ENCODE results near the gene TRIO. TPM values are rescaled to one million over a fixed set of nuclear protein-coding genes. Genes with fewer than 3 reads are reported as not detected.

The TRIO gene
- total RNA-seq, 1 experiment from 2014 or later, result 116 TPM

GRCh38 chr5:14264605-14265316, 121.6 kb downstream of the TRIO start:
- DNase-seq (ENCODE audit: low read depth), result peak; percentile 96

DNA sequence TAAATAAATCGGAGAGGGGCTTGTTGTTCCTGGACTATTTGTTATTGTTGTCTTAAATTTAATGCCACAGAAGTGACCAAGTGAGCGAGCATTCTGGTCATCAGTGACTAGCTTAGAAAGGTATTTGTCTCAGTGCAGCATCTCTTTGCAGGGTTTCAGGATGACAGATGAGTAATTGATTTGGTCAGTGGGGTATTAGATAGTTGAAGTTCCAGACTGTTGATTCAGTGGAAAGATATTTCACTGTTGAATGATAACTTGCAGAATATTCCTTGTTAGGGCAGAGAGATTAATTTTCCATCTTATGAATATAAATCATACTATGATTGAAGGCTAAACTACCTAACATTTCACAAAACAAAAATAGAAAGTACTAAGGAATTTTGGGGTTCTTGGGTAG, 122.4 kb downstream of the TRIO start:
- peak; percentile 98 for DNase-seq (ENCODE audit: low read depth)

- DNase-seq (ENCODE audit: low read depth), result peak; percentile 79
Observed at GRCh38 chr5:14266171-14266570, 123.0 kb downstream of the TRIO start.

GRCh38 chr5:14266686-14267085, 123.5 kb downstream of the TRIO start:
- DNase-seq (ENCODE audit: low read depth), result no peak

DNA sequence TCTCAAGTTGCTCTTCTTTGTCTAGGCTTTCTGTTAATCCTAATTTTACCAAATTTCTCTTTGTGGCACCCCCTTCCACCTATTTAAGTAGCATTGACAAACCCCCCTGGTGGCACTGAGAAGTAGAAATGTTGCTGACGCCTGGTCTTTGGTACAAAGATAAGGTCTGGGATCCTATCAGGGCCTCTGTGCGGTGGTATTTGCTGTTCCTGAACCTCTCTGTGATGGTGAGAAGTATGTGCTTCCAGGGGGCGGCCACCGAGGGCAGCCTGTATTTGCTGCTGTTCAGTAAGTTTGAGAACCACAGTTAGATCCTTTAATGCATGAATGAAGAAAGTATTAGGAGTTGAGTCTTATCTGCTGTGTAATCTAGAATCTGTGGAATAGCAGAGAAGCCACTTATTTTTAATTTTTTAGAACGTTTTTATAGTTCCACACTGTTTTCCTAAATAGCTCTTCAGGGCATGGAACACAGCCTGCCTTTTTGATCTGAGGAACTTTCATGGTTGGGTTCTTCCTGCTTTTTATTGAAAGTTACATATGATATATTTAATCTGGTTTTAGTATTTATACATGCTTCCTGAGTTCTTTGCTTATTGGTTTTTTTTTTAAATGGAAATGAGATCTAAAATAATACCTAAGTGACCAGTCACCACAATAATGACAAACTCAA, 124.2 kb downstream of the TRIO start:
- DNase-seq (ENCODE audit: low read depth), result peak; percentile 79

DNA sequence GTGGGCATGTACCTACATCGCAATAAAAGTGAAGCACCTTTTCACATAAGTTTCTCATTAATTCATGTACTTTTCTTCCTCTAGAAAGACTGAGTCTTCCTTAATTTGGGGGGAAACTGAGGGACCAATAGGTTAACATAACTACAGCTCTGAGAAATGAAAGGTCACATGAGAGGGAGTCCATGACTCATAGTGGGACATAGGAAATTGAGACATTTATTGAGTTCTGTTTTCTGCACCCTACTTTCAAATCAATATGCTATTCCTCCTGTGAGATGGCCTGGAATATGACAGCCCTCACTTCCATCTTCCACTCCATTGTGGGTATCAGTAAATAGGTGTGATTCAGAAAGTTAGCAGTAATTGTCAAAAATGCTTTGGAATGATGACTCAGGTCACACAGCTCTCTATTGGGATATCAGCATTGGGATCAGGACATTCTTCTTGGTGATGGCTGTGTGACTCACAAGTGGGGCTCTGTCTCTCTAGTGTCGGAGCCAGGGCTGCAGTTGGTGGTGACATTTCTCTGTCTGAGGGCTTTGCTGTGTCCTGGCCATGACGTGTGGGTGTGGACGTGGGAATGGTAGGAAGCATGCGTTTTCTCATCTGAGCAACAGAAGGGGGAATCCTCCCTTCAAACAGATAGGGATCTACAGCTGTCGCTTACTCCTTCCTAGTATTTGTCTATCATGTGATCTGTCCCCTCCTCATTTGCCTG, 125.0 kb downstream of the TRIO start:
- DNase-seq (ENCODE audit: low read depth), result peak; percentile 99

GRCh38 chr5:14268738-14269137, 125.6 kb downstream of the TRIO start:
- peak; percentile 67 for DNase-seq (ENCODE audit: low read depth)

DNA sequence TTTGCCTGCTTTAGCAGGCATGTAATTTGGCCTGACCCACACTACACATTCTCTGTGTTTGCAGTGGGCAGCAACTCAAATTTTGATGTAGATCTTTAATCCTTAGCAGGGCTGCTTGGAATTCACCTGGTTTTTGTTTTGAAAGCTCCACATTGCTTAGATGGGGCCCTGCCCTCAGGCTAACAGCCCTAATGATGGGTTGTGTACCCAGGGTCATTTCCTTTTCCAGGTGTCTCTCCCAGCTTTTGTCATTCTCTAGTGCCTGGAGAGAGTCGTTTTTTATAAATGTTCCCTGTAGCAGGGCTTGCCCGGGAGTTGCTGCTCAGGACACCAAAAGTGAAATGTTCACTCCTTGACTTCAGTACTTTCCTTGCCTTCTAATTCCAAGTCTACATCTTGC, 126.3 kb downstream of the TRIO start:
- DNase-seq (ENCODE audit: low read depth), result no peak

- peak; percentile 87 for DNase-seq (ENCODE audit: low read depth)
Observed at GRCh38 chr5:14270209-14270702, 127.1 kb downstream of the TRIO start.

DNA sequence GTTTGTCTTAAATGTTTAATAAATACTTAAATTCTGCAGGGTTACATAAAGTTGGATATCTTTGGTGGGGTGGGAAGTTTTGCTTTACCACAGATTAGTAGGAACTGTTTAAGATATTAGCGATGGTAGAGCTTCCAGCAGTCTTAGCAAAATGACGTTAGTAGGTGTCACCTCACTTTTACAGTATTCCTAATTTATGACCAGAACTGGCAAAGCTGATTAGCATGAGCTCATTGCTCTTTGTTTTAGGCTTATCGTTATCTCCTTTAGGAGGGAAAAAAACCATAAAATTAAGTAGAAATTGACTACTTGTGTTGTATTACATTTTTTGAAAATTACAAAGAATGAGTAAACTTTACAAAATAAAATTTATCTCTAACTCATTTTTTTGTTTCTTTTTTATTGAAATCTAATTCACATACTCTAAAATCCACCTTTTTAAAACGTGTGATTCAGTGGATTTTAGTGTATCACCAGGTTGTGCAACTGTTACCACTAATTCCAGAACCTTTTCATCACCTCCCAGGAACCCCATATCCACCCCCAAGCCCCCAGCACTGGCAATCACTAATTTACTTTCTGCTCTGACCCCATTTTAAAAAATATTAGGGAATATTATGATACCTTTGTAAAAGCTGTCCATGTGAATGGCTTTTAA, 129.5 kb downstream of the TRIO start:
- DNase-seq (ENCODE audit: low read depth), result no peak

DNA sequence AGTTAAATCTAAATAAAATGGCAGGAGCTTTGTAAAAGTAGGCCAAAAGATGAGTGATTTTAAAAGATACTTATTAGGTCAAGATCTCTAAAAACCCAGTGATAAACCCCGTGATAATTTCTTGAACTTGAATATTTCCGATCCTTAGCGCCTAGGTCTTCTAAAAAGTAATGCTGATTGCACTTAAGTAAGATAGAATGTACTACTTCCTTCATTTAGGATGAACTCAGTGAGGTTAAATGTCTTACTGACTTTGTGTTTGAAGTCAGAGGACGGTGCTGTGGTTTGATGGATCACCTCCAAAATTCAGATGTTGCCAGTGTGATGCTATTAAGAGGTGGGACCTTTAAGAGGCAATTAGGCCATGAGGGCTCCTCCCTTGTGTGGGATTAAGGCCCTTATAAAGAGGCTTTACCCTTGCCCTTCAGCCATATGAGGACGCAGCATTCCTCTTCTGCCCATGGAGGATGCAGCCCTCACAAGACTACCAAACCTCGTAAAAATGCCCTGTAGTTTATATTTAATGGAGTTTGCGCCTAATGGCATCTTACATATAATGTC, 130.1 kb downstream of the TRIO start:
- no peak for DNase-seq (ENCODE audit: low read depth)

GRCh38 chr5:14276380-14276779, 133.2 kb downstream of the TRIO start:
- DNase-seq (ENCODE audit: low read depth), result no peak

GRCh38 chr5:14277385-14278320, 134.5 kb downstream of the TRIO start:
- DNase-seq (ENCODE audit: low read depth), result no peak

DNA sequence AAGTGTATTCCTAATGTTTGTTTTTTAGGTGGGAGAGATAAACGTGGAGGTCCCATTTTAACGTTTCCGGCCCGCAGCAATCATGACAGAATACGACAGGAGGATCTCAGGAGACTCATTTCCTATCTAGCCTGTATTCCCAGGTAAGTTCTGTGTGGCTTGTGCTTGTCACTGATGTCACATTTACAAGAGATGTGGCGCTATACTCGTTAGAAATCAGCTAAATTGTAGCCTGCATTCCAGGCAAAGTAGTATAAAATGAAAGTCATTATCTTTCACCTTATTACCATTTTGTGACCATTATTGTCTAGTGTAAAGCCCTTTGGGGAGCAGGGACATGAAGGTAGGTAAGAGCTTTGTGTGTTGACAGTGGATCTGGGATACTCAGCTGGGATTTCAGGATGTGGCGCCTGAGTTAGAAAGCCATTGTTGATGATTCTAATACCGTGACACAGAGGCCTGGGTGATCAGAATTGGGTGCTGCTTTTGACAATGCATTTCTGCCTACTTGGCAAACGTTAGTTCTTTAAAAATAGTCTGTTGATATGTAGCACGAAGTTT, 137.2 kb downstream of the TRIO start:
- no peak for DNase-seq (ENCODE audit: low read depth)

GRCh38 chr5:14281746-14282181, 138.6 kb downstream of the TRIO start:
- DNase-seq (ENCODE audit: low read depth), result no peak

DNA sequence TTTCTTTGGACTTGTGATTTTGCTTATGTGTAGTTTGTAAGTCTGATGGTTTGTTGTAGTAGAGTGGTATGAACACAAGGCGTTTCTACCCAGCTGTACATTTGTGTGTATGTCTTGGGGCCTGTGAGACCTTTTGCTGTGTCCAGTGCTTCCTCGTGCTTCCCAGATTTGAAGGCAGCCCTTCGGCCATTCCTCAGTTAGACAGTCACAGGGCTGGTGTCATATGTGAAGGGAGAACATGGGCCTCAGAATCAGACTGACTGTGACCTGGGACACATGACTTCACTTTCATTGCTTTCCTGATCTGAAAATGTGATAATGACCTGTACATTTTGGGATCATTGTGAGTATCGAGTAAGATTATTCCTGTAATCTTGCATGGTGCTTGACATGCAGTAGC, 140.0 kb downstream of the TRIO start:
- no peak for DNase-seq (ENCODE audit: low read depth)

- no peak for DNase-seq (ENCODE audit: low read depth)
Observed at GRCh38 chr5:14284392-14285148, 141.4 kb downstream of the TRIO start.

- no peak for DNase-seq (ENCODE audit: low read depth)
Observed at GRCh38 chr5:14286007-14286406, 142.9 kb downstream of the TRIO start.
